Measurements from ENCODE around the gene GPATCH4. TPM values are rescaled to one million over a fixed set of nuclear protein-coding genes. Genes with fewer than 3 reads are reported as not detected.
A peak's percentile ranks its signal among the peaks of the same experiment; 100 is the strongest.
"Not testable (repeated sequence)": the region's sequence is repeated elsewhere in the genome, so short reads cannot be mapped to it uniquely, and the experiment has no call there.

The GPATCH4 gene
- total and polyA plus RNA-seq, 12 donors, result 9.3 to 34.5 (median 13.5) TPM

GRCh38 chr1:156608981-156609380 is 7.7 kb upstream of the GPATCH4 start:
- intact Hi-C loops (cut with DNase I), result loop anchor here in 9 of 10 donors (1.0 to 10.0 kb wide), 12 partner anchors 24 to 228 kb away; no protein-coding TSS in a partner anchor
- Histone ChIP-seq H3K9me3 (no peaks in the 10 kb centered on the region), H3K27ac (no peak overlapping the region), H3K4me3 (no peak overlapping the region), H3K4me1 (peaks cover 0 to 9% (median 0%) of the 10 kb centered on the region in 9 donors), H3K27me3 (peaks cover 0 to 22% (median 0%) of the 10 kb centered on the region in 7 donors), H3K36me3 (no peaks in the 10 kb centered on the region)
- TF ChIP-seq CTCF (IDR thresholded peaks at IDR 0.05), result peak in 6 of 9 donors; percentile 19 to 48 (median 34)
- 48 to 51% methylated on average over 6 of the region's 6 CpGs for WGBS, 2 donors
- DNase-seq, result no peak
- peak in 2 of 8 donors; percentile 23 for ATAC-seq

DNA sequence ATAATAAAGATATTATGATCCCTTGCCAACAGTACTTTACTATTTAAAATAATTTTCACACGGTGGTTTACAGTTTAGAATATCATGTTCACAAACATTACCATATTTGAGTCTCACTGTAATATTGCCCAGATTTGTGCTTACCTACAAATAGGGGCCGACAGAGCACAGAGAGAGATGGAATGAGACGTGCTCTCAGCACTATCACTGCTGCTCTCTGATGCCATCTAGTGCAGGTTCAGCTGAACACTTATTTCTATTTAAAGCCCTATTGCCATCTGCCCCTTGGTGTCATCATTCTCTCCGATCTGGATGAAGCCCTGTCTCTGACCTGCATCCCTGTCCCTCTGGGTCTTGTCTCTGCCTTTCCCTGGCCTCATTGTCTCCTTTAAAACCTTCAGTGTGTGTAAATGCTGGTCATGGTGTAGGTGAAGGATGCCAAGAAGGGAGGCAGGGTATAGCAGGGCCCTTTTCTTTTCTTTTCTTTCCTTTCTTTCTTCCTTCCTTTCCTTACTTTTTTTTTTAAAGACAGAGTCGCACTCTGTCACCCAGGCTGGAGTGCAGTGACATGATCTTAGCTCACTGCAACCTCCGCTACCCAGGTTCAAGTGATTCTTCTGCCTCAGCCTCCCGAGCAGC is 6.9 kb upstream of the GPATCH4 start:
- peaks cover 0 to 9% (median 0%) of the 10 kb centered on the region in 9 donors for H3K4me1 ChIP-seq
- H3K9me3 ChIP-seq, result no peaks in the 10 kb centered on the region
- H3K27ac ChIP-seq, result no peak overlapping the region
- 31% methylated on average over 7 of the region's 7 CpGs for WGBS, 2 donors
- DNase-seq, result peak in 1 of 2 donors; percentile 70
- peak; percentile 64 to 86 (median 78) for TF ChIP-seq CTCF (IDR thresholded peaks at IDR 0.05)
- no peak overlapping the region for H3K4me3 ChIP-seq
- peaks cover 0 to 22% (median 0%) of the 10 kb centered on the region in 7 donors for H3K27me3 ChIP-seq
- no peaks in the 10 kb centered on the region for H3K36me3 ChIP-seq
- intact Hi-C loops (cut with DNase I), result loop anchor here in 9 of 10 donors (1.0 to 10.0 kb wide), 12 partner anchors 23 to 227 kb away; no protein-coding TSS in a partner anchor
- ATAC-seq, result peak; percentile 84 to 96 (median 93)

DNA sequence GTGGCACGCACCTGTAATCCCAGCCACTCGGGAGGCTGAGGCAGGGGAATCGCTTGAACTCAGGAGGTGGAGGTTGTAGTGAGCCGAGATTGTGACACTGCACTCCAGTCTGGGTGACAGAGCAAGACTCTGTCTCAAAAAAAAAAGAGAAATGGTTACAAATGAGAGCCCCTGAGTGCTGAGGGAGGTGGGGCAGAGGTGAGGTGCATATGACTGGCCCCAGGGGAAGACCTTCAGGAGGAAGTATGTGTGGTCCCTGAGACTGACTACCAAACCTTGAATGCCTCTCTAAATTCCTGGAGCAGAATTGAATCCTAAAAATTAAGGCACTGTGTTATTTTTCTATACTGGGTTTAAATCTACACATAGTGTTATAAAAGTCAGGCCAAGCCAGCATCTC is 6.1 kb upstream of the GPATCH4 start:
- DNase-seq, result not testable (repeated sequence)
- intact Hi-C loops (cut with DNase I), result loop anchor here in 6 of 10 donors (5.0 to 10.0 kb wide), 5 partner anchors 123 to 223 kb away; no protein-coding TSS in a partner anchor

GRCh38 chr1:156602557-156602993 is 1.3 kb upstream of the GPATCH4 start:
- Histone ChIP-seq H3K36me3 (peaks cover 0 to 18% (median 6%) of the 10 kb centered on the region in 9 donors), H3K4me1 (peaks cover 7 to 25% (median 15%) of the 10 kb centered on the region in 9 donors), H3K9me3 (no peaks in the 10 kb centered on the region), H3K27me3 (no peaks in the 10 kb centered on the region), H3K4me3 (no peak overlapping the region), H3K27ac (no peak overlapping the region)
- ATAC-seq (no peak), DNase-seq (no peak)
- intact Hi-C loops (cut with DNase I), result loop anchor here in 5 of 10 donors (2.0 to 10.0 kb wide), 6 partner anchors 100 to 218 kb away; partner anchors contain the start of gene MEF2D (in 1 of the 5)
- TF ChIP-seq CTCF (IDR thresholded peaks at IDR 0.05), result peak in 5 of 9 donors; percentile 22 to 42 (median 37)
- WGBS, 2 donors, result 39 to 41% methylated on average over 10 of the region's 10 CpGs

More for the DNA sequence above, 6.1 kb upstream of the GPATCH4 start:
- not testable (repeated sequence) for H3K36me3 ChIP-seq, ATAC-seq, H3K9me3 ChIP-seq, H3K27ac ChIP-seq, H3K4me1 ChIP-seq, H3K4me3 ChIP-seq
- WGBS, 2 donors, result 84 to 90% methylated on average over 4 of the region's 4 CpGs
- H3K27me3 ChIP-seq, result peaks cover 0 to 22% (median 0%) of the 10 kb centered on the region in 7 donors
